ENCODE data around the gene KRT82. TPM values are rescaled to one million over a fixed set of nuclear protein-coding genes. Genes with fewer than 3 reads are reported as not detected.

The KRT82 gene
- total RNA-seq, 1 donor from 2014 or later: not detected

DNA sequence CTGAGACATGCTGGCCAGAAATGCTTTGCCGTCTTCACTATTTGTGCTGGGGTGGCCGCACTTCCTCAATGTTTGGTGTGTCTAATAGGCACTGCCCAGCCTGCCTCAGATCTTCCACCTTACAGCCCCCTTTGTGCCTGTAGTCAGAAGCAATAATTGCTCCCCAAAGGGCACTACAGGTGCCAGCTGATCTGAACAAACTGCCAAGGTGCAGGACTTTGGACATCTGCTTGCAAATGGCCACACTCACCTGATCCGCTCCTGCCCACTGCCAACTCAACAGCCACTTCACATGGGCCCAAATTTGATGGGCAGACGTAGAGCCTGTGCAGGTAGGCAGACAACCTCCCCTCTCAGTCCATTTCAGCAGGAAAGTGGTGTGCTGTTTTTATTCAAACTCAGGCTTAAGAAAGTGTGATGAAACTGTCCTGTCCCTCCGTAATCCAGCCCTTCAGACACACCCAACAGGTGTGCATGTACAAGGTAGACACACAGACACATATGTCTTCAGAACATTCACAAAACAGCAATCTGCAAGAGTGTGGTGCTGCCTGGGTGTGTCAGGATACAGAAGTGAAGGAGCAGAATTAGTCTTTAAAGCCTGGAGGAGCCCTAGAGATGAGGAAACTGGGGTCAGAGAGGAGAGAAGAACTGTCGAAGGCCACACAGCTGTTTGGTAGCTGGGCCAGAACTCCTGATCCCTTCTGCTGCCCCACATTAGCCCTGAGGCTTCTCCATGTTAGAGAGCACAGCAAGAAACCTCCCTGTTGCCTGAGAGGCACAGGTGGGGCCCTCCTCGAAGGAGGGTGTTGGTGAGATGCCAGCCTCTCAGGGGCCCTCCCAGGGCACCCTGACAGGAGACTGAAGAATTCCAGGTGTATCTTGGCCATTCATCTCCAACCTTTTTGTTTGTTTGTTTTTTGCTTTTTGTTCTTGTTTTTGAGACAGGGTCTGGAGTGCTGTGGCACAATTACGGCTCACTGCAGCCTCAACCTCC lies 32.5 kb upstream of the KRT82 start:
- Histone ChIP-seq H3K27ac (no peak overlapping the region), H3K27me3 (no peaks in the 10 kb centered on the region), H3K4me1 (peaks cover 40% of the 10 kb centered on the region), H3K36me3 (no peaks in the 10 kb centered on the region), H3K9me3 (no peaks in the 10 kb centered on the region), H3K4me3 (no peak overlapping the region)
- peak in 1 of 2 donors; percentile 86 for DNase-seq (ENCODE audit: extremely low spot score in 2 of 2)
- intact Hi-C loops (cut with DNase I): no loop called here
- TF ChIP-seq POLR2A (IDR thresholded peaks at IDR 0.05): no peak
- TF ChIP-seq, protein P1, sequence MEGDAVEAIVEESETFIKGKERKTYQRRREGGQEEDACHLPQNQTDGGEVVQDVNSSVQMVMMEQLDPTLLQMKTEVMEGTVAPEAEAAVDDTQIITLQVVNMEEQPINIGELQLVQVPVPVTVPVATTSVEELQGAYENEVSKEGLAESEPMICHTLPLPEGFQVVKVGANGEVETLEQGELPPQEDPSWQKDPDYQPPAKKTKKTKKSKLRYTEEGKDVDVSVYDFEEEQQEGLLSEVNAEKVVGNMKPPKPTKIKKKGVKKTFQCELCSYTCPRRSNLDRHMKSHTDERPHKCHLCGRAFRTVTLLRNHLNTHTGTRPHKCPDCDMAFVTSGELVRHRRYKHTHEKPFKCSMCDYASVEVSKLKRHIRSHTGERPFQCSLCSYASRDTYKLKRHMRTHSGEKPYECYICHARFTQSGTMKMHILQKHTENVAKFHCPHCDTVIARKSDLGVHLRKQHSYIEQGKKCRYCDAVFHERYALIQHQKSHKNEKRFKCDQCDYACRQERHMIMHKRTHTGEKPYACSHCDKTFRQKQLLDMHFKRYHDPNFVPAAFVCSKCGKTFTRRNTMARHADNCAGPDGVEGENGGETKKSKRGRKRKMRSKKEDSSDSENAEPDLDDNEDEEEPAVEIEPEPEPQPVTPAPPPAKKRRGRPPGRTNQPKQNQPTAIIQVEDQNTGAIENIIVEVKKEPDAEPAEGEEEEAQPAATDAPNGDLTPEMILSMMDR (IDR thresholded peaks at IDR 0.05): no peak
- peak in 1 of 2 donors; percentile 66 for TF ChIP-seq POLR2AphosphoS5 (IDR thresholded peaks at IDR 0.05; ENCODE audit: insufficient read depth in 1 of 2, low read depth in 1 of 2)

DNA sequence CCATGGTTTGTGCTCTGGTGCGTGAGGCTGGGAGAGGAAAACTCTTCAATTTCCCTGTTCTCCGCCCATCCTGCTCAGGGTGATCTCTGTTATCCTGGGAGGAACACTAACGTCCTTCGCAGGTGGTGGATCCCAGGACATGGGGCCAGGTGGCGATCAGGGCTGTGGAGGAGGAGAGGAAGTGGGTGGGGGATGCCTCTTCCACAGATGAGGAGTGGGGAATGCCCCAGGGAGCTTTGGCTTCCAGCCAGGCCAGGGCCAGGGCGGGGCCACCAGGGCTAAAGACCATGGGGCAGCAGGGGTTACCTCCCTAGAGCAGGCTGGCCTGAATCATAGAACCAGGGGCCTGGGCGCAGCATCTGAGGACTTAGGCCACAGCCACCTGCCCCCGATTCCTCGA lies 31.4 kb upstream of the KRT82 start:
- peaks cover 40% of the 10 kb centered on the region for H3K4me1 ChIP-seq
- no peaks in the 10 kb centered on the region for H3K36me3 ChIP-seq
- no peak overlapping the region for H3K4me3 ChIP-seq
- intact Hi-C loops (cut with DNase I): no loop called here
- TF ChIP-seq POLR2AphosphoS5 (IDR thresholded peaks at IDR 0.05; ENCODE audit: insufficient read depth in 1 of 2, low read depth in 1 of 2) (no peak), POLR2A (IDR thresholded peaks at IDR 0.05) (no peak)
- TF ChIP-seq, protein P1 (IDR thresholded peaks at IDR 0.05): no peak
- H3K9me3 ChIP-seq: no peaks in the 10 kb centered on the region
- H3K27me3 ChIP-seq: no peaks in the 10 kb centered on the region
- no peak overlapping the region for H3K27ac ChIP-seq
- peak in 1 of 2 donors; percentile 69 for DNase-seq (ENCODE audit: extremely low spot score in 2 of 2)

DNA sequence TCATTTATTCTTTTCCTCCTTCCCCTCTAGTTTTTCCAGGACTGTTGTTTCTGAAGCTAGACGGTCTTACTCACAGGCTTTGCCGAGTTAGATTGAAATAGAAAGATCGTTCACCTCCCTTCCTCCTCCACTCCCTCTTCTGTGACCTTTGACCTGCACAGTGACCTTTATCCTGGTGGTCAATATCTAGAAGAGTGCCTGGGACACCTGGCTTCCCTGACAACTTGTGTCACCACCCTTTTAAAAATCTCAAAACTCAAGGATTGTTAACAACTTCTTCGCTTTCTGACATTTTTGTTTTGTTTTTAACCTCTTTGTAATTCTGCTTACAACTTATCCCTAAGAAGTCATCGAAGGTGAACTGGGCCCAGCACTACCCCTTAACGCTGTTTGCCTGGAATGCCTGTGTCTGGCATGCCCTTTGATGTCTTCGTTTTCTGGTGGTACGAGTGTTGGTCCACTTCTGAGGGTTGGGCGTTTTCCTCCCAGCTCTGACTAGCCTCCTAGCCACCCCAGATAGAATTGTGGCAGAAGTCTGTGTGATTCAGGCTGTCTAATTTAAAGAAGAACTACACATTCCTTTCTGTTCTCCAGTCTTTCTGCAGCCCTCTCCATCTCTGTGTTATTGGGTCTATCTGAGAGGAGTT lies 30.8 kb upstream of the KRT82 start:
- no peak overlapping the region for H3K4me3 ChIP-seq
- intact Hi-C loops (cut with DNase I): no loop called here
- DNase-seq (ENCODE audit: extremely low spot score in 2 of 2): peak in 1 of 2 donors; percentile 77

DNA sequence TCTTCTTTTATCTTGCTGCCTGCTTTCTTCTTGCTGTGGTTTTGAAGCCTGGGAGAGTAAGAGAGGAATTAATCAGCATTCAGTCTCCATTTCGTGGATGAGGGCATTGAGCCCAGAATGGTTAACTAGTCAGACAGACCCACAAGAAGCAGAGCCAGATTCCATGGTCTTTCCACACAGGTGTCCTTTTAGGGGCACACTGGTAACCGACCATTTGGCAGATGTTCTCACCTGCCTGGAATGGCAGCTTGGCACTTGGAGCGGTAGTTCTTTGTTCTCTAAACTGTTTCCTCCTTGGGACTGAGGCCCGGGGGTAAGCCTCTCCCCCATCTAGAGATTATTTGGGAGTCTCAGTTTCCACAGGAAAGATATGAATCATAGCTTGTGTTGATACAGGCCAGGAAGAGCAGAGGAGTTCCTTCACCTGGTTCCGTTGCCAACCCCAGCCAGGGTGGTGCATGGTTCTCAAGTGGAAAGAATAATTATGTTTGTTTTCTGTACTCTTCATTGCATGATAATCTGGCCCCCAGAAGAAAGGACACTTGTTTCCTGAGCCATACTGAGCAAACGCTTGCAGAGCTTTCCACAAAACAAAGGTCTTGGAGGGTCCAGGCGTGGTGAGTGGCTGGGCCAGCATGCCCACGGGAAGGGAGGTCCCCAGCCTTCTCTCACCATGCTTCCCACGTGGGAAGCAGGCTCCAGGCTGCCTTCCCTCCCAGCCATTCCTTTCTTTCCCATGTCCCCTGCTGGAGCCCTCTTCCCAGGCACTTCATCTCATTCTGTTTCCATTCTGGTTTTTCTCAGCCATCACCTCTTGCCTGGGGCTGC lies 30.1 kb upstream of the KRT82 start:
- H3K9me3 ChIP-seq: no peaks in the 10 kb centered on the region
- TF ChIP-seq POLR2AphosphoS5 (IDR thresholded peaks at IDR 0.05; ENCODE audit: insufficient read depth in 1 of 2, low read depth in 1 of 2): peak in 1 of 2 donors; percentile 74
- TF ChIP-seq POLR2A (IDR thresholded peaks at IDR 0.05): no peak
- H3K27ac ChIP-seq: no peak overlapping the region
- intact Hi-C loops (cut with DNase I): no loop called here
- peak in 1 of 2 donors; percentile 87 for DNase-seq (ENCODE audit: extremely low spot score in 2 of 2)
- no peak overlapping the region for H3K4me3 ChIP-seq
- H3K27me3 ChIP-seq: no peaks in the 10 kb centered on the region
- H3K4me1 ChIP-seq: peaks cover 40% of the 10 kb centered on the region
- no peaks in the 10 kb centered on the region for H3K36me3 ChIP-seq

More for the DNA sequence above, 30.8 kb upstream of the KRT82 start:
- no peaks in the 10 kb centered on the region for H3K36me3 ChIP-seq
- H3K27ac ChIP-seq: no peak overlapping the region
- H3K4me1 ChIP-seq: peaks cover 40% of the 10 kb centered on the region
- no peaks in the 10 kb centered on the region for H3K27me3 ChIP-seq
- TF ChIP-seq POLR2A (IDR thresholded peaks at IDR 0.05) (no peak), POLR2AphosphoS5 (IDR thresholded peaks at IDR 0.05; ENCODE audit: insufficient read depth in 1 of 2, low read depth in 1 of 2) (no peak)
- TF ChIP-seq, protein P1 (IDR thresholded peaks at IDR 0.05): no peak
- H3K9me3 ChIP-seq: no peaks in the 10 kb centered on the region

DNA sequence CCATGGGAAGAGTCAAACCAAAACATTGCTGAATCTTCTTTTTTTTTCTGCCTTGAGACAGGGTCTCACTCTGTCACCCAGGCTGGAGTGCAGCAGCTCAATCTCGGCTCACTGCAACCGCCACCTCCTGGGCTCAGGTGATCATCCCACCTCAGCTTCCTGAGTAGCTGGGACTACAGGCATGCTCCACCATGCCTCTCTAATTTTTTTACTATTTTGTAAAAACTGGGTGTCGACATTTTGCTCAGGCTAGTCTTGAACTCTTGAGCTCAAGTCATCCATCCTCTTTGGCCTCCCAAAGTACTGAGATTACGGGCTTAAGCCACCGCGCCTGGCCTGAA lies 29.5 kb upstream of the KRT82 start:
- Histone ChIP-seq H3K27ac (no peak overlapping the region), H3K4me3 (no peak overlapping the region)
- peak in 1 of 2 donors; percentile 62 for DNase-seq (ENCODE audit: extremely low spot score in 2 of 2)

More for the DNA sequence above, 29.5 kb upstream of the KRT82 start:
- Histone ChIP-seq H3K27me3 (no peaks in the 10 kb centered on the region), H3K36me3 (no peaks in the 10 kb centered on the region), H3K4me1 (peaks cover 40% of the 10 kb centered on the region), H3K9me3 (no peaks in the 10 kb centered on the region)
- intact Hi-C loops (cut with DNase I): no loop called here
- TF ChIP-seq, protein P1 (IDR thresholded peaks at IDR 0.05): no peak
- no peak for TF ChIP-seq POLR2AphosphoS5 (IDR thresholded peaks at IDR 0.05; ENCODE audit: insufficient read depth in 1 of 2, low read depth in 1 of 2)

Measured in vagina (tissue), 2 donors.